Pons (tissue), 1 donor: ENCODE data around the gene FXR1.
"Not testable (repeated sequence)": the region's sequence is repeated elsewhere in the genome, so short reads cannot be mapped to it uniquely, and the experiment has no call there.

Source experiments
- DNase-seq: peaks from one replicate; pipeline ENCODE4 v3.0.0-alpha.2; 2016; ENCODE audit warnings: low spot score

FXR1 gene

DNA sequence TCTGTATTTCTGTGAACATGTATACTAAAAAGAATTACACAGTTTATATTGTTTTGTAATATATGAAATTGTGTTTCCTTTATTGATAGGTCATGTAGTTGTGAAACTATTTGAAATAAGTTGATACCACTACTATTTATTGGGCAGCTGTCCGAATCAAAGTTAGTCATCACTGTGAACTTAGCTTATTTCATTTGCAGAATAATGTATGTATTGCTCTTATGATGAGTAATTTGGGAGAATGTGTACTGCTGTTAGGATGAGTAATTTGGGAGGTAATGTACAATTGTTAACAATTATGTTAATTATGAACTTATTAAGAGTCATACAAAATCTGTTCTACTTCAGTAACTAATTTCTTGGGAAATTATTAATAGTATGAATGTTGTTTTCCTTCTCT is 22.2 kb downstream of the FXR1 start:
- DNase-seq, result no peak

DNA sequence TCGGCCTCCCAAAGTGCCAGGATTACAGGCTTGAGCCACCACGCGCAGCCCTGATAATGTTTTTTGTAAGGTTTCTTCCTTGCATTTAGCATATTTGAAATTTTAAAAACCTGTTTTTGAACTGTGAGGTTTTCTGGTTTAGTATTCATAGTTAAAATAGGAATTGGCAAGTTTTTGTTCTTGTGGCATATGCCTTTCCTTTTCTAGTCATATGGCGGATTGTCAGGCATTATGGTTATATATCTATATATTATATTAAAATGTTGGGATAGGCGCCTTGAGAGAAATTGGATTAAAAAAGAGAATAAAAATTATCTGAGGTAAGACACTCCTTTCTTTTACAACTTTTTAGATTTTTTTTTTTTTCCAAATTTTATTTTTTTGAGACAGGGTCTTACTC is 28.4 kb downstream of the FXR1 start:
- no peak for DNase-seq

DNA sequence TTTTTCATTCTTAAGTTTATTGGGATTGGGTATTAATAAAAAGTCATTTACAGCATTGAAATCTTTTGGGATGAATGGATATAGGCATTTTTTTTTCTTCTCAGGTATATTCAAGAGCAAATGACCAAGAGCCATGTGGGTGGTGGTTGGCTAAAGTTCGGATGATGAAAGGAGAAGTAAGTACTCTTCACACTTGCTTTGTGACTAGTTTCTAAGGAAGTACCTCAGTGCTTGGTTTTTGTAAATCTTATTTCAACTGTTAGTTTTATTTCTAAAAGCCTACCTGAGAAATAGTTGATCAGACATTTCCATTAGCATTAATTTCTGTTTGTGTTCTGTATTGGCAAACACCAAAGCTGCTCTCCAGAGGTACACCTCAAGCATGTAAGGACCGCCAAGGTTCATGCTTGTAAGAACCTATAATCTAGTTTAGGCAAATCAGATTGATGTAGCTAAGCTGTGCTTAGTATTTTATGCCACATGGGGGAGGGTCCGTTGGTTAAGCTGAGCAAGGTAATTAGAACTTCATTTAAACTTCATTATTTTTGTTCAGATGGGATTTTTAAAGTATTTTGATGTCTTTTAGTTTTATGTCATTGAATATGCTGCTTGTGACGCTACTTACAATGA is 35.4 kb downstream of the FXR1 start:
- no peak for DNase-seq

DNA sequence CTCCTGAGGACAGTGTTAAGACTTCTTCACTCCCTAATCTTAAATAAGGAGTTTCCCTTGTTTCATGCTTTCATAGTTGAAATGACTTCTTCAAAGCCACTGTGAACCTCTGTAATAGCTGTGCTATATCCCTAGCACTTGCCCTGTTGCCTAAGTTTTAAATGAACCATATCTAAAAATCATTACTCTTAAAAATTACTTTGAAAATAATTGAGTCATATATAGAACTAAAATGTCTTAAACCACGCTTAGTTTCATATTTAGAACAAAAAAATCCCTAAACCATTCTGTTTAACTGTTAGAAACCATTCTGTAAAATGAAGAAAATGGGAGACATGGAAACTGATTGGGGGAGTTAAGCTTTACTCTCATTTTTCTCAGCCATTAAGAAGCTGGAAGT is 47.2 kb downstream of the FXR1 start:
- no peak for DNase-seq

DNA sequence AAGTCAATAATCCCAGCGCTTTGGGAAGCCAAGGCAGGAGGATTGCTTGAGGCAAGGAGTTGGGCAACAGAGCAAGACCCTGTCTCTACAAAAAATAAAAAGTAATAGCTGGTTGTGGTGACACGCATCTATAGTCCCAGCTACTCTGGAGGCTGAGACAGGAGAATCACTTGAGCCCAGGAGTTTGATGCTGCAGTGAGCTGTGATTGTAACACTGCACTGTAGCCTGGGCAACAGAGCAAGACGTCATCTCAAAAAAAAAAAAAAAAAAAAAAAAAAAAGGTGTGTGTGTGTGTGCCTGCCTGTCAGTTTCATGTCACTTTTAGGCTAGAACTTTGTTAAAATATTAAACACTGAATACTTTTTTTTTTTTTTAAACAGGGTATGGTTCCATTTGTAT is 48.6 kb downstream of the FXR1 start:
- DNase-seq, result no peak

DNA sequence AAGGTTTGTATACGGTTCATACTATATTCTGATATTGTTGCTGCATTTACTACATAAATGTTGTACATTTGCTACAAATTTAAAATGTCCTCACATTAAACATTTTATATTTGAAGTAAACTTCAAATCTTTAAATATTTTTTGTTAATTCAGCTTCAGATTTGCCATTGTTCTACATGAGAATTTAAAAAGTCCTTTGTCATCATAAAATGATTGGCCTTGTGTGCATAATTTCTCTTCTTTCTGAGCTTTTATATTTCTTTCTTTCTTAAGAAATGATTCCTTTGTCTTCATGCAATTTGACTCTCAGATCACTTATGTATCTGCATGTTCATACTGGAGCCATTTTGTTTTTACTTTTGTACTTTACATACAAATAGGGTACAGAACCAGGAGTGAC is 49.1 kb downstream of the FXR1 start:
- DNase-seq, result no peak

DNA sequence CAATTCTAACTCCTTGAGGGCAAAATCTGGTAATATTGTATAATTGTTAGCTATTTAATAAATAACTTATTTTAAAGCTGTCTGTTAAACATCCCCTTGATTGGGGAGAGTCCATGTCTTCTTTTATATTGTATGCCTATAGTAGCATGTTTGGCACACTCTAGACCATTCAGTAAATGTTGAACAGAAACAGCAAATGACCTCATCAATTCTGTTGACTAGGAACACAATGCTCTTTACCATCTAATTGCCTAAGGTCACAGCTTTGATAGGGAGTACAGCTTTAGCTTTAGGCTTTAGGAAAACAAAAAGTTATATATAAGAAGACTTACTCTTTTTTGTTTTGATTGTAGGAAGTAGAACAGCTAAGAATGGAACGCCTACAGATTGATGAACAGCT is 50.1 kb downstream of the FXR1 start:
- DNase-seq, result no peak

DNA sequence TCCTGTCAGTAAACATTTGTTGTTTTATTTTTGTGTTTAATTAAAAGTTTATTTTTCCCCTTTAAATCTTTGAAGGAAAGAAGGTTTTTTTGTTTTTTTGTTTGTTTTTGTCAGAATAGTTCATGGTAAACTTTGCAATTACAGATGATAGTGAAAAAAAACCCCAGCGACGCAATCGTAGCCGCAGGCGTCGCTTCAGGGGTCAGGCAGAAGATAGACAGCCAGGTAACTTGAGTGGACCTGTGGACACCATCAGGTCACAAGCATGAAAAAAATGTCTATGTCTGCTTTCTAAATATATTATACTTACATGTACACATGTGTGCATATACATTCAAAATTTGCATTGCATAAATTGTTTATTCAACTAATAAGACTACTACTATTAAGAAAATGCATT is 58.5 kb downstream of the FXR1 start:
- DNase-seq, result no peak

DNA sequence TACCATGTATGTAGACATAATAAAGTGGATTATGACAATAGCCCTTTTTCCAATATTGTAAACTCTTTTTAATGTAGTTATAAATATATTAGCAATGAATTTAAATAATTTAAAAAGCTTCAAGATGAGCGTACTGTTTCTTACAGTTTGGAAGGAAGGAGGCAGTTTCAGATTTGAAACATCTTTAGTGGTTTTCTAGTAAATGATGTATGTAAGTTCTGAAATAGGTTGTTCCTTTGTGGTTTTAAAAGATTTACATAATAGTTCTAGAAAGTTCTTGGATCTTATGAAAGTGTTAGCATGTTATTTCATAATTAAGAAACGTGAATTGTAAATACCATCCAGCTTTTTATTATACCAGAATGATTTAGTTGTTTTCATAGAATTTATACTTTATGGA is 61.1 kb downstream of the FXR1 start:
- DNase-seq, result no peak

DNA sequence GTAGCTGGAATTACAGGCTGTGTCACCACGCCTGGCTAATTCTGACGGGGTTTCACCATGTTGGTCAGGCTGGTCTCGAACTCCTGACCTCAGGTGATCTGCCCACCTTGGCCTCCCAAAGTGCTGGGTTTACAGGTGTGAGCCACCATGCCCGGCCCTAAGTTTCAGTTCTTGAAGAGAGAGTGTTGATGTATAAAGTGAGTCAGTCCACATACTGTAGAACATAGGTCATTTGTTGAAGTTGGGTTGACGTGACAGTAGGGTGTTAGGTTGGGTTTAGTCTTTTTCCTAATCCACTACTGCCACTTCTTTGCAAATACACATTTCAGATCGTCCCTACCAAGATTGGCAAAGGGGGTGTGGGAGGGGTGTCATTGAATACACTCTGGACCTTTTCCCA is 61.8 kb downstream of the FXR1 start:
- no peak for DNase-seq

DNA sequence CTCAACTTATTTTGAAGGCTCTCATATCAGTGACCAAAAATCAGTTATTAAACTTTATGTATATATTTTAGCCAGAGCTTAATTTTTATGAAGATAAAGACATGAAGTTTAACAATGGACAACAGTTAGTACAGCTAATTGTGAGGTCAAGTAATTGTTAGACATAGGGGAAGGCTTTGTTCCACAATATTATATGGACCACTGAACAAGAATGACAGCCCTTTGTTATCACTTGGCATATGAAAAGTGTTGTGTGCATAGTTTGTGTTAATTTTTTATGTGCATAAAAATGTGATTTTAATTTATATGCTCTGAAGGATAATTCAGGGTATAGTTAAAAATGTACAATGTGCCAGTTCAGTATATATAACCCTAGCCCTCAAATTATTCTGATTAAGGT is 65.0 kb downstream of the FXR1 start:
- no peak for DNase-seq

DNA sequence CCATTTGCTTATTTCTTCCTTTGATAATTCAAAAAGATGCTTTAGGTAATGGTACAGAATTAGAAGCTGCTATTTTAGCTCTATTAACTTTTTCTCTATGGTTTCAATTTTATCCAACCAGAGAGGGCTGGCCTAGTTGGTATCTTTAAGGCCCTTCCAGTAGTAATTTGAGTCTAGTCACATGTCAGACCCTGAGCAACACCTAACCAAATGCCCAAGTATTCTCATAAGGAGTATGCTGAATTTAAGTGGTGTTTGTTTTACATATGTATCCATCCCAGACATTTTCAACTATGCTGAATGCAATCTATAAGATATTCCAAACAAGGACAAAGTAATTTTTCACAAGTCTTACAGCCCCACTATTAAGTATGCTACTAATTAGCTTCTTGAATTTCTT is 67.5 kb downstream of the FXR1 start:
- no peak for DNase-seq

DNA sequence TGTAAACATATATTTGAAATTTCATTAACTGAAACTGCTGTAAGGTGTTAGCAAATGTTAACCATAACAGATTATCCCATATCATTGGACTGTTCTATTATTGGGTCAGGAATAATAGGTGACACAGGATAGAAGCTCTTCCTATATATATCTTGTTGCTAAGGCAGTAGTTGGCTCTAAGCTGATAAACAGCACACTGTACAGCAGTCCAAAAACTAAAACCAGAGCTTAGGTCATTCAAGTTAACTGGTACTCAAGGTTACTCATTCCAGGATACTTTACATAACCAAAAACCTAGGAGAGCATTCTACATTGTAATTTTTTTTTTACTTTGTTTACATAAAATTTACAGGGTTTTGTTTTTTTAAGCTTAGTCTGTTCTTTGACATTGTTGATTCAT is 68.1 kb downstream of the FXR1 start:
- no peak for DNase-seq

DNA sequence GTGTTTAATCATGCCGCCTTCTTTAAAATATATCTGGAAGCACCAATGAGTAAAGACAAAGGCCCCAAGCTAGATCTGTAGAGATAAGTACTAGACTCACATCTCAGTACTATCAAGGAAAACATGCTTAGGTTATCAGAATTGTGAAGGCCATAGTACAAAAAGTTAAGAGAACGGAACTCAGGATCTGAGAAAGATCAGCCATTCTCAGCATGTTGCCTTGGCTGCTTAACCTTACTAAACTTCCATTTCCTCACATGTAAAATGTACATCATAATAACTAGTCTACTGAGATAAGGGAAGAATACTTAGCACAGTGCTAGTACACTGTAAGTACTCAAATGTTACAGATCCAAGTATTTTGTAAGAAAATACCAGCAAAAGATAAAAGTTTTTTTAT is 69.4 kb downstream of the FXR1 start:
- no peak for DNase-seq

DNA sequence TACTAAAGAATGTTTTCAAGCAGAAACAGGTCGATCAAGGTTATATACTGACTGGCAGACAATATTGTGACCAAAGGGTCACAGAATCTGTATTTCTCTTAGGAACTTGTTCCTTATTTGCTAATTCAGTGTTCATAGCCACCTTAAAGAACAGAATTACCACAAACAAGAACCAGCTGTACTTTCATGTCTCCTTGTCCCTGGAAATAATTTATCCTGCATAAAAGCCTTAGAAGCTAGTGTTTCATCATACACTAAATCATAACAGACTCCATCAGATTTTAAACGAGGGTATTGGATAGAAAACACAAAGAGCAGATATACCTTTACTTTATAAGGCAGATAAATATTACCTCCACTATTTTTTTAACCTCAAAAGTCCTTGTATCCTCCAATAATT is 70.7 kb downstream of the FXR1 start:
- DNase-seq, result no peak

DNA sequence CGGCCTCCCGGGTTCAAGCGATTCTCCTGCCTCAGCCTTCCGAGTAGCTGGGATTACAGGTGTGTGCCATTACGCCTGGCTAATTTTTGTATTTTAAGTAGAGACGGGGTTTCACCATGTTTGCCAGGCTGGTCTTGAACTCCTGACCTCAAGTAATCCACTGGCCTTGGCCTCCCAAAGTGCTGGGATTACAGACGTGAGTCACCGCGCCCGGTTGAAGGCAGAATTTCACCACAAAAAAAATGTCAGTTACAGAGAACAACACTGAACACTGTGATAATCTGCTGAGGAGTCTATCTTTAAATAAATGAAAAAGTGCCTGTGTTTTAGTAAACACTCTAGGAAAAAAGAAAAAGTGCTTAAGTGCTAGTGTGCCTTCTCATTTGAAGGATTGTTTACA is 73.9 kb downstream of the FXR1 start:
- DNase-seq, result not testable (repeated sequence)

DNA sequence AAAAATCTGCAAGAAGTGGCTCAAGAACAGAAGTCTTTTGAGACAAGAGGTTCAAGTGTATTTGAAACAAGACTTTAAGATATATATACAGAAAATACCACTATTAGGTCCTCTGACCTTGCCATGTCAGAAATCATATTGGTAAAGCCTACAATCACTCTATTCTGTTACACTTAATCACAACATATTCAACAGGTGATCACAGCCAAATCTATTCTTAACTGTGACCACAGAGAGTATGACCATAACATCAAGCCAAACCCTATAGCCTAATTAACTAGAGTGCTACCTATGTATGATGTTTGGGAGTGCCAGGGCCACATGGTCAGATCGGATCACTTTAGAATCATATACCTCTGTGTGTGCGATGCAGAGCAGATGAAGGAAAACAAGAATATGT is 74.9 kb downstream of the FXR1 start:
- DNase-seq, result no peak

DNA sequence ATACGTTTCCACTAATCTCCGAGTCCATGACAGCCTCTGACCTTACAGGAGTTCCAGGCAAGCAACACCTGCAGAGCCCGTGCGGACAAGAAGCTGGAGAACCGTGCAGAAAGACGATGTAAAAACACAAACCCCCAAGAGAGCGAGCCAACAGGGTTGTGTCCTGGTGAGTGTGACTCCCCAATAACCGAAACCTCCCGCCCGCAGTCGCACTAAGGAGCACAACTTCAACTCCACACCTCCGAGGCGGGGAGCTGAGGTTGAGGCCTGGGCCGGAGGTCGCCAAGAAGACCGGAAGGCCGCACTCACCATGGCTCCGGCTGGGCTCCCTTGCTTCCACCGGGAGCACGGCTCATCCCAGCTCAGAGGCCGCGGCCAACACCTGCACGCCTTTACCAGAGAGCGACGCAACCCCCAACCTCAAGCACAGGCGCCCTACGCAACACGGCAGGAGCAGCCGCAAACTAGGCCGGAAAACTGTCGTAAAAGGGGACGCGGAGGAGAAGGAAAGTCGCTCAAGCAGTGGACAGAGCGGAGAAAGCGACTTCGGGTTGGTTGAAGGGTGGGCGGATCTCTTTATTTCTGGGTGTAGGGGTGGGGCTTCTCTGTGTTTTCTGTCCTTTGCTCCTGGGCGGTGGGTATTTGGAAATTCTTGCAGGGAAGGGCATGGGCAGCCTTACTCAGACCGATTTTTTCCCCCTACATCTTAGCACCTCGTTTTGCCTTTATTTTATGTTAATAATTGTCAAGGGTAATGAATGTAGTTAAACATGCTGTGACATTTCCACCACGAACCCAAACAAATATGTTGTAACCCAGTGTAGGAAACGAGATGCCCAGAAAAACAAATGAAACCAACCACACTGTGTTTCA is 77.1 kb downstream of the FXR1 start, which contains the start of gene DNAJC19:
DNAJC19 (minus strand) TSS at position 446 of the 873 bp plus-strand sequence; CDS start at position 312, 134 bp downstream.
- peak; percentile 97 for DNase-seq

DNA sequence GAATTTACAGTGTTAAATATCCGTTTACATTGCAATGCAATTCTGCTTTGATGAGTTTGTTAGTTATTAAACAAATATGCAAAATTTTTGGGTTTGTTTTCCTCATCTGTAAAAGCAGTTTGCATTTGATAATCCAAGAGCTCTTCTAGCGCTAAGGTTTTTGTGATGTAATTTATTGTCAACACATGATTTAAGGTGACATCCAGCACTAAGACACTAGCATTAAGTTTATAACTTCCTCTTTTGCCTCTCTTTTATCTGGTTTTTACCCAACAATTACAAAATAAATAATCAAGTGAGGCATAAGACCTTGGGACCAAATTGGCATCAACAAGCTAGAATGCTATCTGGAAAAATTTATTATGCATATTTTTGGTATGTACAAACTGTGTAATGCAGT is 78.0 kb downstream of the FXR1 start:
- no peak for DNase-seq

DNA sequence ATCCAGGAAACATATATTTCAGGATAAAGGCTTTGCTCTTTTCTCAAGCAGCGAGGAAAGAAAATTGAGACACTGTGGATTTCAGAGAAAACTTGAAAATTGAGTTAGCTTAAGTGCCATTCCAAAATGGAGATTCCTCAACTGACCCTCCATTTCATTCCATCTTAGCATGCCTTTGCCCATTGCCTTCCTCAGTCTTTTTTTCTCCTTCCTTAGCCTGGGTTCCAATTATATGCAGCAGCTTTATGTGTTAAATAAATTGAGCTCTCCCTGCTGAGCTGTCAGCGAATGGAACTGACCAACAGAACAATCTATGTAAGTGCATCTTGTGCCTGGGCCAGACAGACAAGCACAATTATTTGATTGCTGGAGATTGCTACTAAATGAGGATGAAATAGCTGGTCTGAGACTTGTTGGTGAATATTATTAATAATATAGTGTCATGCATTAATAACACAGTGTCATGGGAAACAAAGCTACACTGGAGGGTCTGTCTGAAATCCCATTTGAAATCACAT is 84.0 kb downstream of the FXR1 start:
- no peak for DNase-seq

DNA sequence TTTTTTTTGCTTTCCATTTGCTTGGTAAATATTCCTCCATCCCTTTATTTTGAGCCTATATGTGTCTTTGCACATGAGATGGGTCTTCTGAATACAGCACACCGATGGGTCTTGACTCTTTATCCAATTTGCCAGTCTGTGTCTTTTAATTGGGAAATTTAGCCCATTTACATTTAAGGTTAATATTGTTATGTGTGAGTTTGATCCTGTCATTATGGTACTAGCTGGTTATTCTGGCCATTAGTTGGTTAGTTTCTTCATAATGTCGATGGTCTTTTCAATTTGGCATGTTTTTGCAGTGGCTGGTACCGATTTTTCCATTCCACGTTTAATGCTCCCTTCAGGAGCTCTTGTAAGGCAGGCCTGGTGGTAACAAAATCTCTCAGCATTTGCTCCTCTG is 89.9 kb downstream of the FXR1 start:
- DNase-seq, result not testable (repeated sequence)

DNA sequence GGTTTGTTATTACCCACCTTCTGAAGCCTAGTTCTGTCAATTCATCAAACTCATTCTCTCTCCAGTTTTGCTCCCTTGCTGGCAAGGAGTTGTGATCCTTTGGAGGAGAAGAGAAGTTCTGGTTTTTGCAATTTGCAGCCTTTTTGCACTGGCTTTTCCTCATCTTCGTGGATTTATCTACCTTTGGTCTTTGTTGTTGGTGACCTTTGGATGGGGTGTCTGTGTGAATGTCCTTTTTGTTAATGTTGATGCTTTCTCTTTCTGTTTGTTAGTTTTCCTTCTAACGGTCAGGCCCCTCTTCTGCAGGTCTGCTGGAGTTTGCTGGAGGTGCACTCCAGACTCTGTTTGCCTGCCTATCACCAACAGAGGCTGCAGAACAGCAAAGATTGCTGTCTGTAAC is 91.0 kb downstream of the FXR1 start:
- not testable (repeated sequence) for DNase-seq

DNA sequence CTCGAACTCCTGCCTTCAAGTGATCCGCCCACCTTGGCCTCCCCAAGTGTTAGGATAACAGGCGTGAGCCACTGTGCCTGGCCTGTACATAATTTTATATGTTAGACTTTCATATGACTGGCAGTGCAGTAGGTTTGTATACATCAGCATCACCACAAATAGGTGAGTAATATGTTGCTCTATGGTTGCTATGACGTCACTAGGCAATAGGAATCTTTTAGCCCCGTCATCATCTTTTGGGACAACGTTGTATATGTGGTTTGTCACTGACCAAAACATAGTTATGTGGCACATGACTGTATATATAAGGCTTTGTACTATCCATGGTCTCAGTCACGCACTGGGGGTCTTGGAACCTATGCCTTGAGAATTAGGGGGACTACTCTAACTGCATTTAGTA is 94.1 kb downstream of the FXR1 start:
- DNase-seq, result no peak
